WTC11 (cell line): ENCODE measurements around the gene FITM1.

Experiments used
- TF ChIP-seq, protein P1 (sequence below): fragments of 200-600 bp; IDR thresholded peaks from 2 replicates; pipeline ENCODE4 v1.8.0; 2022; ENCODE audit warnings: antibody characterized with exemption
- TF ChIP-seq, protein P2 (sequence below): sonication (generic); formaldehyde crosslinking; IDR thresholded peaks from 2 replicates; pipeline ENCODE4 v1.8.0; 2022; ENCODE audit warnings: mild to moderate bottlenecking, missing genetic modification reagents
- TF ChIP-seq, protein P3 (sequence below): sonication (generic); formaldehyde crosslinking; IDR thresholded peaks from 2 replicates; pipeline ENCODE4 v1.8.1; 2023; ENCODE audit warnings: mild to moderate bottlenecking, missing genetic modification reagents, moderate library complexity
- TF ChIP-seq, protein P4 (sequence below): sonication (generic); formaldehyde crosslinking; IDR thresholded peaks from 2 replicates; pipeline ENCODE4 v1.8.1; 2023; ENCODE audit warnings: mild to moderate bottlenecking, missing genetic modification reagents, borderline replicate concordance
- TF ChIP-seq, protein P5 (sequence below): sonication (generic); formaldehyde crosslinking; IDR thresholded peaks from 2 replicates; pipeline ENCODE4 v1.8.1; 2022; ENCODE audit warnings: low read depth, mild to moderate bottlenecking, moderate library complexity, missing genetic modification reagents, borderline replicate concordance

DNA sequence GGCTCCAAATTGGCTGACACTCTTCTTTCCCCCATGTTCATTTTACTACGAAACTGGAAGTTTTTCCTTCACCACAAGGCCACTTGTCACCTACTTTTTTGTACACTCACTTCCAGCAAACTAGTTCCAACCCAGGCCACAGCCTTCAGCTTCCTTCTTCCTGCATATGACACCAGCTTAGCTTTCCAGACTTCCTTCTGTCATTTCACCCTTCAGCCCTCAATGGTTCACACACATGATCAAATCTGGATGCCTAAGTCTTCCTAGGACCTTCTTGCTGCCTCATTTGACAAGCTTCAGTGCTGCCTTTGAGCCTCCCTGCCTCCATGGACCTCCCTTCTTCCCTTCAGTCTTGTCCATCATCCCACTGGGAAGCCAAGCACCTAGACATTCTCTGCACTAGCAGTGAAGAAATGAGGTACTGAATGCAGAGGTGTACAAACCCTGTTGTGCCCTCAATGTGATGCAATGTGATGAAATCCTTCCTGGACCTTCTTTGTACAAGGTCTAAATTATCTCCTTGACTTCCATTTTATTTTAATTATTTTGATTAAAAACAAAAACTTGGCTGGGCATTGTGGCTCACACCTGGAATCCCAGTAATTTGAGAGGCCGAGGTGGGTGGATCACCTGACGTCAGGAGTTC is 37.1 kb downstream of the FITM1 start:
- TF ChIP-seq, protein P1, sequence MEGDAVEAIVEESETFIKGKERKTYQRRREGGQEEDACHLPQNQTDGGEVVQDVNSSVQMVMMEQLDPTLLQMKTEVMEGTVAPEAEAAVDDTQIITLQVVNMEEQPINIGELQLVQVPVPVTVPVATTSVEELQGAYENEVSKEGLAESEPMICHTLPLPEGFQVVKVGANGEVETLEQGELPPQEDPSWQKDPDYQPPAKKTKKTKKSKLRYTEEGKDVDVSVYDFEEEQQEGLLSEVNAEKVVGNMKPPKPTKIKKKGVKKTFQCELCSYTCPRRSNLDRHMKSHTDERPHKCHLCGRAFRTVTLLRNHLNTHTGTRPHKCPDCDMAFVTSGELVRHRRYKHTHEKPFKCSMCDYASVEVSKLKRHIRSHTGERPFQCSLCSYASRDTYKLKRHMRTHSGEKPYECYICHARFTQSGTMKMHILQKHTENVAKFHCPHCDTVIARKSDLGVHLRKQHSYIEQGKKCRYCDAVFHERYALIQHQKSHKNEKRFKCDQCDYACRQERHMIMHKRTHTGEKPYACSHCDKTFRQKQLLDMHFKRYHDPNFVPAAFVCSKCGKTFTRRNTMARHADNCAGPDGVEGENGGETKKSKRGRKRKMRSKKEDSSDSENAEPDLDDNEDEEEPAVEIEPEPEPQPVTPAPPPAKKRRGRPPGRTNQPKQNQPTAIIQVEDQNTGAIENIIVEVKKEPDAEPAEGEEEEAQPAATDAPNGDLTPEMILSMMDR, result no peak
- TF ChIP-seq, protein P2, sequence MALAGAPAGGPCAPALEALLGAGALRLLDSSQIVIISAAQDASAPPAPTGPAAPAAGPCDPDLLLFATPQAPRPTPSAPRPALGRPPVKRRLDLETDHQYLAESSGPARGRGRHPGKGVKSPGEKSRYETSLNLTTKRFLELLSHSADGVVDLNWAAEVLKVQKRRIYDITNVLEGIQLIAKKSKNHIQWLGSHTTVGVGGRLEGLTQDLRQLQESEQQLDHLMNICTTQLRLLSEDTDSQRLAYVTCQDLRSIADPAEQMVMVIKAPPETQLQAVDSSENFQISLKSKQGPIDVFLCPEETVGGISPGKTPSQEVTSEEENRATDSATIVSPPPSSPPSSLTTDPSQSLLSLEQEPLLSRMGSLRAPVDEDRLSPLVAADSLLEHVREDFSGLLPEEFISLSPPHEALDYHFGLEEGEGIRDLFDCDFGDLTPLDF (CRISPR knock-in tag), result no peak
- TF ChIP-seq, protein P3, sequence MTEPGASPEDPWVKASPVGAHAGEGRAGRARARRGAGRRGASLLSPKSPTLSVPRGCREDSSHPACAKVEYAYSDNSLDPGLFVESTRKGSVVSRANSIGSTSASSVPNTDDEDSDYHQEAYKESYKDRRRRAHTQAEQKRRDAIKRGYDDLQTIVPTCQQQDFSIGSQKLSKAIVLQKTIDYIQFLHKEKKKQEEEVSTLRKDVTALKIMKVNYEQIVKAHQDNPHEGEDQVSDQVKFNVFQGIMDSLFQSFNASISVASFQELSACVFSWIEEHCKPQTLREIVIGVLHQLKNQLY (CRISPR knock-in tag), result no peak
- TF ChIP-seq, protein P4, sequence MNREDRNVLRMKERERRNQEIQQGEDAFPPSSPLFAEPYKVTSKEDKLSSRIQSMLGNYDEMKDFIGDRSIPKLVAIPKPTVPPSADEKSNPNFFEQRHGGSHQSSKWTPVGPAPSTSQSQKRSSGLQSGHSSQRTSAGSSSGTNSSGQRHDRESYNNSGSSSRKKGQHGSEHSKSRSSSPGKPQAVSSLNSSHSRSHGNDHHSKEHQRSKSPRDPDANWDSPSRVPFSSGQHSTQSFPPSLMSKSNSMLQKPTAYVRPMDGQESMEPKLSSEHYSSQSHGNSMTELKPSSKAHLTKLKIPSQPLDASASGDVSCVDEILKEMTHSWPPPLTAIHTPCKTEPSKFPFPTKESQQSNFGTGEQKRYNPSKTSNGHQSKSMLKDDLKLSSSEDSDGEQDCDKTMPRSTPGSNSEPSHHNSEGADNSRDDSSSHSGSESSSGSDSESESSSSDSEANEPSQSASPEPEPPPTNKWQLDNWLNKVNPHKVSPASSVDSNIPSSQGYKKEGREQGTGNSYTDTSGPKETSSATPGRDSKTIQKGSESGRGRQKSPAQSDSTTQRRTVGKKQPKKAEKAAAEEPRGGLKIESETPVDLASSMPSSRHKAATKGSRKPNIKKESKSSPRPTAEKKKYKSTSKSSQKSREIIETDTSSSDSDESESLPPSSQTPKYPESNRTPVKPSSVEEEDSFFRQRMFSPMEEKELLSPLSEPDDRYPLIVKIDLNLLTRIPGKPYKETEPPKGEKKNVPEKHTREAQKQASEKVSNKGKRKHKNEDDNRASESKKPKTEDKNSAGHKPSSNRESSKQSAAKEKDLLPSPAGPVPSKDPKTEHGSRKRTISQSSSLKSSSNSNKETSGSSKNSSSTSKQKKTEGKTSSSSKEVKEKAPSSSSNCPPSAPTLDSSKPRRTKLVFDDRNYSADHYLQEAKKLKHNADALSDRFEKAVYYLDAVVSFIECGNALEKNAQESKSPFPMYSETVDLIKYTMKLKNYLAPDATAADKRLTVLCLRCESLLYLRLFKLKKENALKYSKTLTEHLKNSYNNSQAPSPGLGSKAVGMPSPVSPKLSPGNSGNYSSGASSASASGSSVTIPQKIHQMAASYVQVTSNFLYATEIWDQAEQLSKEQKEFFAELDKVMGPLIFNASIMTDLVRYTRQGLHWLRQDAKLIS (CRISPR knock-in tag), result no peak
- TF ChIP-seq, protein P5, sequence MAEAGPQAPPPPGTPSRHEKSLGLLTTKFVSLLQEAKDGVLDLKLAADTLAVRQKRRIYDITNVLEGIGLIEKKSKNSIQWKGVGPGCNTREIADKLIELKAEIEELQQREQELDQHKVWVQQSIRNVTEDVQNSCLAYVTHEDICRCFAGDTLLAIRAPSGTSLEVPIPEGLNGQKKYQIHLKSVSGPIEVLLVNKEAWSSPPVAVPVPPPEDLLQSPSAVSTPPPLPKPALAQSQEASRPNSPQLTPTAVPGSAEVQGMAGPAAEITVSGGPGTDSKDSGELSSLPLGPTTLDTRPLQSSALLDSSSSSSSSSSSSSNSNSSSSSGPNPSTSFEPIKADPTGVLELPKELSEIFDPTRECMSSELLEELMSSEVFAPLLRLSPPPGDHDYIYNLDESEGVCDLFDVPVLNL (CRISPR knock-in tag), result no peak
